ENCODE results near the gene TMEM255B.
"Not testable (repeated sequence)": the region's sequence is repeated elsewhere in the genome, so short reads cannot be mapped to it uniquely, and the experiment has no call there.

The TMEM255B gene

GRCh38 chr13:113787694-113788093, 28.7 kb downstream of the TMEM255B start:
- CTCF ChIA-PET = no interaction called here
- POLR2A ChIA-PET (ENCODE audit: low non-redundant PET) = no interaction called here
- no peak overlapping the region for H3K27ac ChIP-seq
- TF ChIP-seq CTCF (conservative IDR thresholded peaks at IDR 0.05; ENCODE audit: low read depth) = no peak
- no peak for DNase-seq (ENCODE audit: low spot score)

- ChIA-PET CTCF (no interaction called here), POLR2A (ENCODE audit: low non-redundant PET) (no interaction called here)
- no peak for DNase-seq (ENCODE audit: low spot score)
- no peak for TF ChIP-seq CTCF (conservative IDR thresholded peaks at IDR 0.05; ENCODE audit: low read depth)
- H3K27ac ChIP-seq = no peak overlapping the region
These were observed 29.5 kb downstream of the TMEM255B start for GRCh38 chr13:113788413-113789135.

GRCh38 chr13:113789167-113789566, 30.1 kb downstream of the TMEM255B start:
- no peak overlapping the region for H3K27ac ChIP-seq
- TF ChIP-seq CTCF (conservative IDR thresholded peaks at IDR 0.05; ENCODE audit: low read depth) = no peak
- CTCF ChIA-PET = no interaction called here
- POLR2A ChIA-PET (ENCODE audit: low non-redundant PET) = no interaction called here
- DNase-seq (ENCODE audit: low spot score) = no peak

- DNase-seq (ENCODE audit: low spot score); H3K27ac ChIP-seq; POLR2A ChIA-PET (ENCODE audit: low non-redundant PET); CTCF ChIA-PET: not testable (repeated sequence)
These were observed 30.9 kb downstream of the TMEM255B start for GRCh38 chr13:113789931-113790330.

- ChIA-PET CTCF (no interaction called here), POLR2A (ENCODE audit: low non-redundant PET) (no interaction called here)
- no peak for DNase-seq (ENCODE audit: low spot score)
- TF ChIP-seq CTCF (conservative IDR thresholded peaks at IDR 0.05; ENCODE audit: low read depth) = no peak
- no peak overlapping the region for H3K27ac ChIP-seq
These were observed 32.2 kb downstream of the TMEM255B start for GRCh38 chr13:113791226-113791625.

GRCh38 chr13:113791761-113792160, 32.7 kb downstream of the TMEM255B start:
- ChIA-PET POLR2A (ENCODE audit: low non-redundant PET) (no interaction called here), CTCF (no interaction called here)
- no peak overlapping the region for H3K27ac ChIP-seq
- no peak for TF ChIP-seq CTCF (conservative IDR thresholded peaks at IDR 0.05; ENCODE audit: low read depth)
- DNase-seq (ENCODE audit: low spot score) = no peak

DNA sequence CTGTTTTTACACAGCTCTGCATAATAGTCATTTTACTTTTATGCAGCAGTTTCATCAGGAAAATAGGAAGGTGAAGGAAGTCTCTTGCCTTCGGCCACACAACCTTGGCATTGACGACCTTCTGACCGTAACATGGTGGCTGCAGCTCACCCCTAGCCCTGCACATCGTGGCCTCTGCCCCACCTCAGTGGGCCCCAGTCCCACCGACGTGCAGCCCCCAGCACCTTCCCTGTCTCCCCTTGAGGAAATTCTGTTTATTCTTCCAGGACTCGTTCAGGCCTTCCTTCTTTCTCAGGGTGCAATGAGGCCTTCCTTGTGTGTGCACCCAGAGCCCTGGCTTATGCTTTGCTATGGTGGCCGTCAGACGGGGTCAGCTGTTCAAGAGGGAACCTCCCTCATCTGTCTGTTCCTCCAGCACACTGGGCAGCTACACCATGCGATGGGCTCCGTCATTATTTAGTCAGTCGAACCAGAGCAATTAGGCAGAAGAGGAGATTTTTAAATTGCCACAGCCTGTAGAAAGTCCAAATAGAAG, 33.3 kb downstream of the TMEM255B start:
- ChIA-PET CTCF (interaction anchor here (1.5 kb wide), 1 partner anchor 22 kb away, joined by 3 read pairs; no protein-coding TSS in a partner anchor), POLR2A (ENCODE audit: low non-redundant PET) (no interaction called here)
- peak overlapping the region; percentile 23 for H3K27ac ChIP-seq
- no peak for DNase-seq (ENCODE audit: low spot score)
- TF ChIP-seq CTCF (conservative IDR thresholded peaks at IDR 0.05; ENCODE audit: low read depth) = no peak
